MM.1S (cell line): Measurements from ENCODE around the gene MBOAT7.

Experiments used
- DNase-seq: peaks from one replicate; pipeline ENCODE4 v3.0.0-alpha.2; 2015
- H2AFZ ChIP-seq: fragments of 300-600 bp; sonication (generic); 2 replicates; pipeline ENCODE4 v1.6.0; 2016; ENCODE audit warnings: antibody characterized with exemption, low read length
- H3F3A ChIP-seq: fragments of 300-600 bp; sonication (generic); 2 replicates; pipeline ENCODE4 v1.6.1; 2016; ENCODE audit warnings: mild to moderate bottlenecking, antibody characterized with exemption, low read length, moderate library complexity, mixed read lengths; ENCODE audit not compliant: insufficient read depth
- H3K27ac ChIP-seq: fragments of 300-600 bp; sonication (generic); 2 replicates; pipeline ENCODE4 v1.5.1; 2016; ENCODE audit warnings: mild to moderate bottlenecking, low read length
- H3K27me3 ChIP-seq: fragments of 300-600 bp; sonication (generic); replicated peaks from 2 replicates; pipeline ENCODE4 v1.6.0; 2016; ENCODE audit warnings: low read length; ENCODE audit not compliant: insufficient read depth
- H3K36me3 ChIP-seq: fragments of 300-600 bp; sonication (generic); replicated peaks from 2 replicates; pipeline ENCODE4 v1.6.1; 2016; ENCODE audit warnings: mild to moderate bottlenecking, low read length, mixed read lengths; ENCODE audit not compliant: insufficient read depth
- H3K4me1 ChIP-seq: fragments of 300-600 bp; sonication (generic); 2 replicates; pipeline ENCODE4 v1.6.1; 2016; ENCODE audit warnings: low read length, mixed read lengths
- H3K4me2 ChIP-seq: fragments of 300-600 bp; sonication (generic); 2 replicates; pipeline ENCODE4 v1.6.0; 2016; ENCODE audit warnings: low read depth, low read length
- H3K4me3 ChIP-seq: fragments of 300-600 bp; sonication (generic); 2 replicates; pipeline ENCODE4 v1.5.1; 2016; ENCODE audit warnings: low read length, mixed read lengths
- H3K79me2 ChIP-seq: fragments of 300-600 bp; sonication (generic); 2 replicates; pipeline ENCODE4 v1.6.1; 2016; ENCODE audit warnings: mixed run types, low read length, mixed read lengths
- H3K9ac ChIP-seq: fragments of 300-600 bp; sonication (generic); 2 replicates; pipeline ENCODE4 v1.6.1; 2016; ENCODE audit warnings: low read length, mixed read lengths
- H3K9me2 ChIP-seq: fragments of 300-600 bp; sonication (generic); replicated peaks from 2 replicates; pipeline ENCODE4 v1.6.1; 2016; ENCODE audit warnings: mild to moderate bottlenecking, low read length, mixed read lengths; ENCODE audit not compliant: insufficient read depth
- H3K9me3 ChIP-seq: fragments of 300-600 bp; sonication (generic); replicated peaks from 2 replicates; pipeline ENCODE4 v1.6.1; 2016; ENCODE audit warnings: mild to moderate bottlenecking, low read length, mixed read lengths; ENCODE audit not compliant: insufficient read depth
- H4K20me1 ChIP-seq: fragments of 300-600 bp; sonication (generic); 2 replicates; pipeline ENCODE4 v1.6.1; 2016; ENCODE audit warnings: mild to moderate bottlenecking, low read length, moderate library complexity, mixed read lengths; ENCODE audit not compliant: insufficient read depth
- EZH2 ChIP-seq: fragments of 300-600 bp; sonication (generic); optimal IDR thresholded peaks from 2 replicates; pipeline ENCODE3; 2017; ENCODE audit warnings: low read depth, mild to moderate bottlenecking, antibody characterized with exemption, low read length, mixed read lengths
- EZH2phosphoT487 ChIP-seq: fragments of 300-600 bp; sonication (generic); IDR thresholded peaks from 2 replicates; pipeline ENCODE4 v1.6.1; 2018; ENCODE audit warnings: antibody characterized with exemption, low read length
- TF ChIP-seq, protein P1 (sequence below): fragments of 300-600 bp; sonication (generic); IDR thresholded peaks from 2 replicates; pipeline ENCODE4 v1.5.1; 2016; ENCODE audit warnings: antibody characterized with exemption, low read length, mixed read lengths

Gene MBOAT7

DNA sequence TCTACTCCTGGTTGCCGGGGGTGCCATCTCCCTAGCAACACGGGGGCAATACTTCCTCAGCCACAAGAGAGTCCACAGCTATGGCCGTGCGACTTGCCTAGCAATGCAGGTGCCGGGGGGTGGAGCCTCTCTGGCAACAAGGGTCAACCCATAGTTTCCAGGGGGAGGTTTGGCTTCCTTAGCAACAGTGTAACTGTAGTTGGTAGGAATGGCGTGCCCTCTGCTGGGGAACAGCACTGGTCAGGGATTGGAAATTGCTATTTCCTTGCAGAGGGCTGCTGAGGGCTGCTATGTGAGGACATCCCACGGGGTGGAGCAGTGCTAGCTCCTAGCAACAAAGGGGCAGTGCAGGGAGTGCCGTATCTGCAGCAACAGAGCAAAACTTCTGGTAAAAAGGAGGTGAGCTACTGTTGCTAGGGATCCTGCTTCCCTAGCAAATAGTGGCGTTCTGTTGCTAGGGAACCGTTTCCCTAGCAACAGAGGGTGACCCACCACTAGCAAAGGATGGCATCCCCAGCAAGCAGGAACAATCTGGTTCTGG lies 9.4 kb downstream of the MBOAT7 start:
- Histone ChIP-seq H3K9me2 (no peaks in the 10 kb centered on the region), H3K4me1 (no peaks in the 10 kb centered on the region), H3F3A (no peaks in the 10 kb centered on the region), H3K36me3 (no peaks in the 10 kb centered on the region), H3K9ac (no peak overlapping the region), H3K4me3 (no peak overlapping the region), H3K9me3 (no peaks in the 10 kb centered on the region), H3K79me2 (no peaks in the 10 kb centered on the region), H3K4me2 (no peak overlapping the region), H3K27ac (no peak overlapping the region), H2AFZ (no peak overlapping the region), H3K27me3 (no peaks in the 10 kb centered on the region), H4K20me1 (no peaks in the 10 kb centered on the region)
- DNase-seq = no peak
- TF ChIP-seq, protein P1, sequence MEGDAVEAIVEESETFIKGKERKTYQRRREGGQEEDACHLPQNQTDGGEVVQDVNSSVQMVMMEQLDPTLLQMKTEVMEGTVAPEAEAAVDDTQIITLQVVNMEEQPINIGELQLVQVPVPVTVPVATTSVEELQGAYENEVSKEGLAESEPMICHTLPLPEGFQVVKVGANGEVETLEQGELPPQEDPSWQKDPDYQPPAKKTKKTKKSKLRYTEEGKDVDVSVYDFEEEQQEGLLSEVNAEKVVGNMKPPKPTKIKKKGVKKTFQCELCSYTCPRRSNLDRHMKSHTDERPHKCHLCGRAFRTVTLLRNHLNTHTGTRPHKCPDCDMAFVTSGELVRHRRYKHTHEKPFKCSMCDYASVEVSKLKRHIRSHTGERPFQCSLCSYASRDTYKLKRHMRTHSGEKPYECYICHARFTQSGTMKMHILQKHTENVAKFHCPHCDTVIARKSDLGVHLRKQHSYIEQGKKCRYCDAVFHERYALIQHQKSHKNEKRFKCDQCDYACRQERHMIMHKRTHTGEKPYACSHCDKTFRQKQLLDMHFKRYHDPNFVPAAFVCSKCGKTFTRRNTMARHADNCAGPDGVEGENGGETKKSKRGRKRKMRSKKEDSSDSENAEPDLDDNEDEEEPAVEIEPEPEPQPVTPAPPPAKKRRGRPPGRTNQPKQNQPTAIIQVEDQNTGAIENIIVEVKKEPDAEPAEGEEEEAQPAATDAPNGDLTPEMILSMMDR = no peak
- no peak for TF ChIP-seq EZH2
- no peak for TF ChIP-seq EZH2phosphoT487

DNA sequence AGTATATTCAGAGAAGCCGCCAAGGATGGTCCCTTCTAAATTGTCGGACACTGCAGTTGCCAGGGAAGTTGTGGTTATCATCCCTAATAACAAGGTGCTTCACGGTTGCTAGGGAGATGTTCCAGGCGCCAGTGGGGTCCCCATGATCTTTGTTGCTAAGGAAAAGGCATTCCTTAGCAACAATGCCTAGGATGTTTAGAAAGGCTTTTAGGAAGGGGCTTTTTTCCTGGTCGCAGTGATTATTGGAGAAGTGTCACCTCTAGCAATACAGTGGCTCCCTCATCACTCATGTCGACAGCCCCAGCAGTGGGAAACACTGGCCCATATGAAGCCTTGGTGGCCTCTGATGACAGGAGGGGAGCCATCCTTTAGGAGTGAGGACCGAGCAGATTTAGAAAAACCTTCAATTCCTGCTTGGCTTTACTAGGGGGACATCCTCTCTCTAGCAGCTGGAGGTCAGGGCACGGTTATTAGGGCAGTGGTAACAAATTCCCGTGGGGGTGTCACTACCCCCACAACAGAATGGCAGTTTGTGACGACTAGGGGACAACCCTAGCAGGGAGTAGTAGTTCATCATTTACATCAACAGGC lies 10.0 kb downstream of the MBOAT7 start:
- DNase-seq = no peak
- TF ChIP-seq EZH2 = no peak
- TF ChIP-seq, protein P1 = no peak
- TF ChIP-seq EZH2phosphoT487 = no peak
- Histone ChIP-seq H3K9me2 (no peaks in the 10 kb centered on the region), H3K9ac (no peak overlapping the region), H3K4me3 (no peak overlapping the region), H3K4me1 (no peaks in the 10 kb centered on the region), H3K4me2 (no peak overlapping the region), H3F3A (no peaks in the 10 kb centered on the region), H3K27me3 (no peaks in the 10 kb centered on the region), H2AFZ (no peak overlapping the region), H4K20me1 (no peaks in the 10 kb centered on the region), H3K79me2 (no peaks in the 10 kb centered on the region), H3K27ac (no peak overlapping the region), H3K36me3 (no peaks in the 10 kb centered on the region), H3K9me3 (no peaks in the 10 kb centered on the region)

DNA sequence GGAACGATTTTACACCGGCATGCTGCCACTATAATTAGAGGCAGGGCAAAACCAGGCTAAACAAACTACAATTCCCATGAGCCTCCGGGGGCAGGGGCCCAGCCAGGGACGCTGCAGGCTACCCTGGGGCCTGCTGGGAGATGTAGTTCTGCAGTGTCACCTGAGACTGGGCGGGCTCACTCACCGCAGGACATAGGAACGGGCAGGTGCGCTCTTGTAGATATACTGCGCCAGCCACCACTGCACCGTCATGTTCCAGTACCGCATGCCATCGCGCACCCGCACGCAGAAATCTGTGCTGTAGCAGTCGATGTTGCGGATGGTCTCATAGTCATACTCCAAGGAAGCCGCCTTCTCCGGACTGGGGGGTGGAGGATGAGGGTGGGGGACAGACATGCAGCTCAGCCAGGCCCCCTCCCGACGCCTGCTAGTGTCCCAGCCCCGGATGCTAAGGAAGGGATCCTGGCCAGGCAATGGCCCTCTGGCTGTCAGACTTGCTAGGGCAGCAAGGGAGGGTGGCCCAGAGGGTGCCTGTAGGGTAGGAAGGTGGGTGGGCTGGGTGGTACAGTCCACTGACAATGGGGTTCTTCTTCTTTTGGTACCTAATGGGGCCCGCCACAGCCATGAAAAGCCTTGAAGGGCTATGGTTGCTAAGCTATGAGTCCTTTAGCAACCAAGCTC lies 10.7 kb downstream of the MBOAT7 start:
- Histone ChIP-seq H3K9me3 (no peaks in the 10 kb centered on the region), H3F3A (no peaks in the 10 kb centered on the region), H3K4me2 (no peak overlapping the region), H3K27me3 (no peaks in the 10 kb centered on the region), H3K36me3 (no peaks in the 10 kb centered on the region), H3K4me3 (no peak overlapping the region), H3K4me1 (no peaks in the 10 kb centered on the region), H3K9me2 (no peaks in the 10 kb centered on the region), H2AFZ (no peak overlapping the region), H3K9ac (no peak overlapping the region), H4K20me1 (no peaks in the 10 kb centered on the region), H3K79me2 (no peaks in the 10 kb centered on the region), H3K27ac (no peak overlapping the region)
- no peak for DNase-seq
- TF ChIP-seq EZH2 (no peak), EZH2phosphoT487 (no peak)
- TF ChIP-seq, protein P1 = no peak
